ENCODE results near the gene OMD.
"Not testable (repeated sequence)": the region's sequence is repeated elsewhere in the genome, so short reads cannot be mapped to it uniquely, and the experiment has no call there.

OMD gene

DNA sequence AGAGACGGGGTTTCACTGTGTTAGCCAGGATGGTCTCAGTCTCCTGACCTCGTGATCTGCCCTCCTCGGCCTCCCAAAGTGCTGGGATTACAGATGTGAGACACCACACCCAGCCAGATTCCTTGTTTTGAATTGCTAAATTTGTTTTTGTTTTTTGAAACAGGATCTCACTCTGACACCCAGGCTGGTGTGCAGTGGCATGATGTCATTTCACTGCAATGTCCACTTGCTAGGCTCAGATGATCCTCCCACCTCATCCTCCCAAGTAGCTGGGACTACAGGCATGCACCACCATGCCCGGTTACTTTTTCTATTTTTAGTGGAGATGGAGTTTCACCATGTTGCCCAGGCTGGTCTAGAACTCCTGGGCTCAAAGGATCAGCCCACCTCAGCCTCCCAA, 13.1 kb downstream of the OMD start:
- not testable (repeated sequence) for DNase-seq (ENCODE audit: low read depth)

DNA sequence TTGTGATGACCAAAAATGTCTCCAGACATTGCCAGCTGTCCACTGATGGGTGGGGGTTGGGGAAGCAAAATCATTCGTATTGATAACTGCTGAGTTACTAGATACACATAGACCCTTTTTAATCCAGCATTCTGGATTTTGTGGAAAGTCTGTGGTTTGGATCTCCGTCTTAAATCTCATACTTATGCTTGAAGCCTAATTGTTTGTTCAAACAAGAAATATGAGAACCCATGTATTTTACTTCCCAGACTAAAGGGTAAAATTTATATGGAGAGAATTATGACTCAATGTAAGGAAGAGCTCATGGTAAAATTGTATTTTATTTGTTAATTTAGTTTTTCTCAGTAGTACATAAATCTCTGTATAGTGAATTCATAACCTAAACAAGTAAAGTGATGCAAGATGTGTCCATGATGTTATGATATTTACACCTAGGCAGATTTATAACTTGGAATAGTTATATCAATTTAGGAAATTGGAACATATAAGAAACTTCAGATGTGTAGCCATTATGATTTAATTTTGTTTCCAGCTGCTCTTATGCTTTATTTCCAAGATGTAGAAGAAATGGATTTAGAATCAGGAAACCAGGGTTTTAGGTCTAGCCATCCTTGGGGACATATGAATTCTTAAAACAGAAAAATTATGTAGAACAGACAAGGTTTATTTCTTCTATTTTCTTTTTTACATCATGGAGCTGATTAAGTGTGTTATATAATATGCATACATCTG, 15.4 kb downstream of the OMD start:
- no peak for DNase-seq (ENCODE audit: low read depth)

DNA sequence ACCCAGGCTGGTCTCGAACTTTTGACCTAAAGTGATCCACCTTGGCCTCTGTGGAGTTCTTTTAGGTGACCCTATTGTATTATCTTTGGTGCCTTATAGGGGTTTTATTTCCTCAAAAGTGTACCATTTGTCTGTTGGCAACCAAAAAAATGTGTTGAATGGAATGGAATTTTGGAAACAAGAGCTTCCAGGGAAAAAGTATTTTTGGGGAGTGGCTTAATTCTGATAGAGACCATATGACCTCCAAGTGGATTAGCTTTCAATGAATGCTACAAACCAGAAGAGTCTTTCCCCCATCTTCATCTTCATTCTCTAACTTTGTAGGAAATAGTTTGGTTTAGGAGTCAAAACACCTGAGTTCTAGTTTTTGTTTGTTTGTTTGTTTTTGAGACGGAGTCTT, 16.5 kb downstream of the OMD start:
- no peak for DNase-seq (ENCODE audit: low read depth)

DNA sequence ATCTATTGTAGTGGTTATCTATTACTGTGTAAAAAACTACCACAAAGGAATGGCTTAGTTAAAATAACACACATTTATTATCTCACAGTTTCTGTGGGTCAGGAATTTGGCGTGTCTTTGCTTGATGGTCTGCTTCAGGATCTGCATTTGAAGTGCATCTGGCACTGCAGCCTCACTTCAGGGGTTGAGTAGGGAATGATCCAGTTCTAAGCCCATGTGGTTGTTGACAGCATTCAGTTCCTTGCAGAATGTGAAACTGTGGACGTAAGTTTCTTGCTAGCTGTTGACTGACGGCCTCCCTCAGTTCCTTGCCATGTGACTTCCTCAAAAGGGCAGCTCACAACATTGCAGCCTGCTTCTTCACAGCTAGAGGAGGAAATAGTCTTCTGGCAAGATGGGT, 17.8 kb downstream of the OMD start:
- DNase-seq (ENCODE audit: low read depth), result no peak

DNA sequence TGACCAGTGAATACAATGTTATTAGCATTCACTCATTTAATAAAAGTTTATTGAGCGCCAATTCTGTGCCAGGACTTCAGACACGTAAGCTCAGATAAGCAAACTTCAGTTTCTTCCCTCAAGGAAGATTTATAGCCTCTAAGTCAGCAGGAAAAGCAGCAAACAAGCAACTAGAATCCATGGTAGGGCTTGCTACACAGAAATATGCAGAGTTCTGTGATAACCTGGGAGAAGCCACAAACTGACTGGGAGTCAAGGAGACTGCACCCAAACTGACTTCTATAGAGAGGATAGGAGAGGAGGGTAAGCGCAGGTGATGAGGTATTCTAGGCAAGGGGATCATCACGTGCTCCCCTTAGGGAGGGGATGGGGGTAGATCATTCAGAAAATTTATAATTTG, 18.5 kb downstream of the OMD start:
- DNase-seq (ENCODE audit: low read depth), result no peak

DNA sequence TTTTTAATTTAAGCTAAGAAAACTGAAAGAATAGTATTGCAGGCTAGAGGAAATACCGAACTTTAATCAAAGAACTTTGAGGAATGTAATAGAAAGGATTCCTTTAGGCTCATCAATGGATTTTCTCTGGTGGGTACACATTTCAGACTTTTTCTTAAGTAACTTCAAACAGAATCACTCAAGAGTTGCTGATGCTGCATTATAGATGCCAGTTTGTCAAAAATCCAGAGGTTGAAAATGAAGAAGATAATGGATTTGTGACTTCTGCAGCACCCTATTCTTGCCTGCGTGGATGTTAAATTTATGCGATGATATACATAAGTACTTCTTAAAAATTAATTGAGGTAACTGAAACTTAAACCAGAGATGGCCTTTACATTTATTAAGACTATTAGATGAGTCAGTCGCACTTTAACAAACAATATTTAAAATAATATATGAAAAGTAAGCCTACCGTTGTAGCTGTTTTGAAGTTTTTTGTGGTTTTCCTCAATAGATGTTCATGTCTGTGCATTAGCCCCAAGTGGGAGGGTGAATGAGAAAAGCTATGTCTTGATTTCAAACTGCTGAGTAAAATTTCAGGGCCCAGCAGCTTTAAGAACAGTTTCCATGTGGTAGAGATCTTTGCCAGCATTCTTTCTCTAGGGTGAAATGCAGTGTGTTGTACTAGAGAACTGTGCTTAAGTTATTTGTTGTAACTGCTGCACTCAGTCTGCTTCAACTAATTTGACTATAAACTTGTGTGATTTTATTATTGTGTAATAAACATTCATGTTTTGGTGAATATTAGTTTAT, 20.0 kb downstream of the OMD start, which contains the start of gene OGN:
OGN (minus strand) TSS at position 537 of the 795 bp plus-strand sequence. CDS start 1,171 bp downstream, outside the sequence.
- DNase-seq (ENCODE audit: low read depth), result peak; percentile 69

DNA sequence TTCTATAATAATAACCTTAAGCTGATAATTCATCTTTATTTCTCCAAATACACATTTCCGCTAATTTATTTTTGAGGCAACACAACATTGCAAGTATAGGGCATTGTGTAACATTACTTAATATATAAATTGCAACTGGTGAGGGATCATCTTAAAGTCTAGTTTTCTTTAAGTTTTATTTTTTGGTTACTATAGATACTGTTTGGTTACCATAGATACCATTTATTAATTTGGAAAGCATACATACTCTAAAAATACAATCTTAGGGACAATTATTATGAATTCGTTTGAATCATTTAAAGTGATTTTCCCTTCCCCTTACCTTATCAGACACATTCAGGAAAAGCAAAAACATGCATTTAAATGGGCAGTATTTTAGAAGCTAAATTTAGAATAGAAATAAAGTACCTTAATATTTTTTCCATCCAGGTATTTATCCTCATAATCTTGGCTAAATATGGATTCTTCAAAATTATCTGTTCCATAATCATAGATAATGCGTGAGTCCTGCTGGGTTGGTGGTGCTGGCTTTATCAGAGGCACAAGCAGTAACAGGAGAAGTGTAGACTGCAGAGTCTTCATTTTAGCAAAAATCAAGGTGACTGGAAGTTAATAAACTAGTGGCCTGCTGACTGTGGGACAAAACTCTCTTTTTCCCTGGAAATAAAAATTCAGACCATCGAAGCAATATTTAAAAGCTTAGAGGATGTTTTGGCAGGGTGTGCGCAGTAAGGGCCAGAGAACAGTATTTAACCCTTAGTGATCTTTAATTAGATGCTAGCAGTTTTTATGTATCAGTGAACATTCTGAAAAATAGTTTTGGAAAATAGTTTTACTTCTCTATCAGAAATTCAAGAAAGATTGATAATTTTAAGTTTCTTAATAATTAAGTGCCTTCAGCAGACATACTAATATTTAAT, 21.2 kb downstream of the OMD start:
- no peak for DNase-seq (ENCODE audit: low read depth)

DNA sequence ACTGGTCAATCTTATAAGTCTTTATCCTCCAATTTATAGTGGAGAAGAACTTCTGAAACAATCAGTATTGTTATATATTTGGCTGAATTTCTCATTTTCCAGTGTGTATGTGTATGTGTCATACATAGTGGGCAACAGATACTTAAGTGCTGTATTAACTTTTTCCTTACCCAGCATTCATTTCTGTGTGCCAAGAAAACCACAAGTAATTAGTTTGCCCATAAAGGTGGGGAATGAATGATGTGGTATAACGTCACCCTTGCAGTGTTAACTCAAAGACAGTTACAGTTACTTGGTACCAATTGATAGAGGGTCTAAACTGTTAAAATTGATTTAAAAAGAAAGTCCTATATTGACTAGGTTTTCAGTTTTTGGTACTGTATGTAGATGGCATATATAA, 21.9 kb downstream of the OMD start:
- DNase-seq (ENCODE audit: low read depth), result no peak

DNA sequence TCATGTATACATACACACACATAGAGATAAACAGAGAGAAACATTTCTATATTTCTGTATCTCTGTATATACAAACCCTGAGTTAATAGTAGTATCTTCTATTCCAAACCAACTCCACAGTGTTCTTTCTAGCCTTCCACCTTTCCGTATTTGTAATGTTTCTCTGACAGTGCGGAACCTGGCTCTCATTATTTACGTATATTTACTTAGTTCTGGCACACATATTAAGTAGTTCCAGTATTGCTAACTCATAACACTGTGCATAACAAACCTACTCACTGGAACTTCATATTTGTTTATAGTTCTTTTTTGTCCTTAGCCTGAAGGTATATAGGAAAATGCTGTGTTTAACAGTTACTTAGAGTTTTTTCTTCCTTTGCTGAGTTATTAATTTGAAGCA, 26.4 kb downstream of the OMD start:
- DNase-seq (ENCODE audit: low read depth), result no peak

DNA sequence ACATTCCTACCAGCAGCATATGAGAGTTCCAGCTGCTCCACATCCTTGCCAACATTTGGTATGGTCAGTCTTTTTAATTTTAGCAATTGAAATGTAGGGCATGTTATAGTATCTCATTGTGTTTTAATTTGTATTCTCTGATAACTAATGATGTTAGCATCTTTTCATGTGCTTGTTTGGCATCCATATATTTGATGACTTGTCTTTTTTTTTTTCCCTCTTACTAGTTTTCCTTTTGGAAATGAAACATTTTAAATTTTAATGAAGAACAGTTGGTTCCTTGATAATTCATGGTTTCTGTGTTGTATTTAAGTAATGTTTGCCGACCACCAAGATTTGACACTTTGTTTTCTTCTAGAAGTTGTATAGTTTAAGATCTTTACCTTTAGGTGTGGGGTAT, 28.7 kb downstream of the OMD start:
- DNase-seq (ENCODE audit: low read depth), result no peak

DNA sequence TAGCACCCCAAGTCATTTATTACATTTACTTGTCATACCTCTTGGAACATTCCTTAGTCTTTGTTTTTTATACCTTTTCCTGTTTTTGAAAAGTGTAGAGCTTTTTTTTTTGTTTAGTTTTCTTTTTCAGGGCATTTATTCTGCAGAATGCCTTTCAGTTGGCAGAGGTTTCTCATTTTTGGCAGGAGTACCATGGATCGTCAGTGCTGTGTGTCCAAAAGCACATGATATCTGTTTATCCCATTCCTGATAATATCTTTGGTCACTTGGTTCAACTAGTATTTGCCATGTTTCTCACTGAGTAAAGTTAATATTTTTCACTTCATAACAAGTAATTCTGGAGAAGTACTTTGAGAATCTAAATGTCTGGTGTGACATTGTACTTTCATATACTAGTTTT, 30.6 kb downstream of the OMD start:
- no peak for DNase-seq (ENCODE audit: low read depth)

DNA sequence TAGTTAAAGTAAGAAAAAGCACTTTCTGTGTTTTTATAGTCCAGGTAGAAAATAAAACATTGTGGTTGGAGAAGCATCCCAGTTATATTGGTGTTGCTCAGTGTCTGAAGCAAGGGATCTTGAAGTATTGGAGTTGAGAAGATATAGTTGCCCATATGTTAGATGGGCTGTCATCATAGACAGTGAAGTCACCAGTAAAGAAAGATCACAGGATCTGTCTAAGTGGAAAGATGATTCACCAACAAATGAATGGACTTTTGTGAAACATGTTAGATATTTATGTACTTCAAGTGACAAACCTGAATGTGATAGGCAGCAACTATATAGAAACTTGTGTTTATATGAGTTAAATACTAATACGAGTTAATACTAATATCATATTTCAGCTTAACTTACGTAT, 31.6 kb downstream of the OMD start:
- no peak for DNase-seq (ENCODE audit: low read depth)

DNA sequence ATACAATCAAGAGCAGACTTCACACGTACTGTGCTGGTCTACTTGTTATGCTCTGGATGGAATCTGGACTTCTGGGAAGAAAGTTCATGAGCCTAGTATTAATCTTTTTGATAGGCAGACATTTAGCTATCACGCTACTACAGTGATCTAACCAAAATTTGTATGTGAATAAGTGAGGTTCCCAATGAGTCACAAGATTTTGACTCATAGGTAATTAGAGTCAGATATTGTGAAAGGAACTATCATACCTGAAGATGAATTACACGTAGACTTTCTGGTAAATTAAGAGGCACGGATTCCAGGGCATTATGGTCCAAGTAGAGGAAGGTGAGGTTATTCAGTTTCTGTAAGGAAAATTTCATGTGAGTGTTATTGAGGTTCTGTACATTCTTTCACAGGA, 38.3 kb downstream of the OMD start:
- no peak for DNase-seq (ENCODE audit: low read depth)

DNA sequence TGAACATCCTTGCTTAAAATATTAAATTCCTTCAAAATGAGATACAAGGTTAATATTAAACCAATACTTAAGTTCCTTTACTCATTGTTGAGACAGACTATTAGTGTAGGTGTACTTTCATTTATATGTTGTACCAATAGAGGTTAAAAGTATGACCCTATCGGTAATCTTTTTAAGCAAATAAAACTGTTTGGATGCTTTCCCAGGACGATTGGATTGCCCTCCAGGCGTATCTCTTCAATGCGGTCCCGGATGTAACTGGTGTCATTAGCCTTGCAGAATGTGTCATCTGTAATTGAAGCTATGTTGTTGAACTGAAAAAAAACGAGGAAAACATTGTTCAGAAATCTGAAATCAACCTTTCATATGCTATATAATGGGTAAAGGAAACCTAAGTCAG, 38.8 kb downstream of the OMD start:
- DNase-seq (ENCODE audit: low read depth), result no peak

DNA sequence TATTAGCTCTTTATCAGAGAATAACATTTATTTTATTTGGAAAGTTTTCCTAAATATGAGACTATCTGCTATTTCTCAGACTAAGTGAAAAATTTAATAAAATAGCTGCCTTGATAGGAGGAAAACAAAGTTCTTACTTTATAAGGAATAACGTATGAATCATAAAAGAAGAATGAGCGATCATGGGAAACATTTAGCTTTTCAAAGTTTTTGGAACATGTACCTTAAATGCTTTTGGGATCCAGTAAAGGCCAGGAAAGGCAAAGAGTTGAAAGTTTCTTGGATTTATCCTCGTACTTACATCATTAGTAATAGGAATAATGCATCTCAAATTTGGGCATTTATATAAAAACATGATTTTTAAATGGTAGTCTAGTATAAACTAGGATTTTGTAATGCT, 39.3 kb downstream of the OMD start:
- DNase-seq (ENCODE audit: low read depth), result no peak

DNA sequence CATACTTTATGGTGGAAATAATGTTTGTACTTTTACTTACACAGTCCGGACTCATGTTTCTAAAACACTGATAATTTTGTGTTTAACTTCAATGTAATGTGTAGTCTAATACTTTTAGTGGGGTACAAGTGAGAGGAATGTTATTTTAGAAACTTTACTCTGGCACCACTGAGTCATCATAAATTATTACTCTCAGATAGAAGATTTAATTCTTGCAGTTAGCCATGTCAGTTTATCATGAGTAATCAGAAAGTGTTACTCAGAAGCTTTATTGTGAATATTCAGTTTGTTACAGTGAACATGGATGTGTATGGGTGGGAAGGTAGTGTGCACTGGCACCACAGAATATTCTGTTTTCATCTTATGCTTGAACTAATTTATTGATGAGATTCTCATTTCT, 39.9 kb downstream of the OMD start:
- DNase-seq (ENCODE audit: low read depth), result peak; percentile 13

DNA sequence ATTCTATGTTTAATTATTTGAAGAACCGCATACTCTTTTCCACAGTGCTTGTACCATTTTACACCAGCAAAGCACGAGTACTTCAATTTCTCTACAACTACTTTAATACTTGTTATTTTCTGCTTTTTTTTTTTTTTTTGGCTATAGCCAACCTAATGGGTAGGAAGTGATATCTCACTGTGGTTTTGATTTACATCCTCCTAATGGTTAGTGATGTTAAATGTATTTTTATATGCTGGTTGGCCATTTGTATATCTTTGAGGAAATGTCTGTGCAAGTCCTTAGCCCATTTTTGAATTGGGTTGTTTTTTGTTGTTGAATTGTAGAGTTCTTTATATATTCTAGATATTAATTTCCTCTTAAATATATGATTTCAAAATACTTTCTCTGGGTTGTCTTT, 42.5 kb downstream of the OMD start:
- DNase-seq (ENCODE audit: low read depth), result no peak

DNA sequence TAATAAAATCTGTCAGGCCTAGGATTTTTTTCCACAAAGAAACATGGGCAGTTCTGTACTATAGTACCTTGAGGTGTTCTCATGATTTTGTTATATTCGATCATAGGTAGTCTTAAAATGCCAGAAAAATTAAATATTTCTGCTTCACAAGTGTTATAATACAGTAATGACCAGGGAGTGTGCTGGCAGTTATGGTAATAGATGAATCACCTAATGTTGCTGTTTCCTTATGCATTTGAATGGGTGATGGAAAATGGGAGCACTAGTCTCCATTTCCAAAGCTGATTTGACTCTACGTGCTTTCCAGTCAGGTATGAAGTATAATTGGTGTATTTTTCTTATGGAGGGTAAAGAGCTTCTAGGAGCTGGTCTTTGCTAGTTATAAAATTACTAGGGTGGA, 43.7 kb downstream of the OMD start:
- DNase-seq (ENCODE audit: low read depth), result no peak

DNA sequence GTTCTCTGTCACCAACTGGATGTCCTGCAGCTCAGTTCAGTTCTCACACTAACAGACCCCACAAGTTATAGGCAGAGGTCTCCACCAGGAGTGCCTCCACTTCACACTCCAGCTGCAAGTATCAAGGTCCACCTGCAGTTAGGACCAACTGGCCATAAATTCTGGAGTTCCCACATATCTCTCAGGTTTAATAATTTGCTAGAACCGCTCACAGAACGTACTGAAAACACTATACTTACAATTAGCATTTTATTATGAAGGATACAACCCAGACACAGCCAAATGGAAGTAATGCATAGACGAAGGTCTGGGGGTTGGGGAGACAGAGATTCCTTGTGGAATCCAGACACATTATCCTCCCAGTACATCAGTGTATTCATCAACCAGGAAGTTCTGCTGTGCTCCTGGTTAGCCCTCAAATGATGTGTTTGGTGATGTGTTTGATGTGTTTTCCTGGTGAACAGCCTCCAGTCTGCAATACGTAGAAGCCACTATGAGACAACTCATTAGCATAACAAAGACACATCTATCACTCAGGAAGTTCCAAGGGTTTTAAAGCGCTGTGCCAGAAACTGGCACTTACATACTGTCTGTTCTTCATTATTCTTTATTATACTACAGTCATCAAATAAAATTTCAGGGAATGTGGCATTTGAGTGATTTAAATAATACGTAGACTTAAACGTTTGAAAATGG, 45.3 kb downstream of the OMD start:
- no peak for DNase-seq (ENCODE audit: low read depth)

DNA sequence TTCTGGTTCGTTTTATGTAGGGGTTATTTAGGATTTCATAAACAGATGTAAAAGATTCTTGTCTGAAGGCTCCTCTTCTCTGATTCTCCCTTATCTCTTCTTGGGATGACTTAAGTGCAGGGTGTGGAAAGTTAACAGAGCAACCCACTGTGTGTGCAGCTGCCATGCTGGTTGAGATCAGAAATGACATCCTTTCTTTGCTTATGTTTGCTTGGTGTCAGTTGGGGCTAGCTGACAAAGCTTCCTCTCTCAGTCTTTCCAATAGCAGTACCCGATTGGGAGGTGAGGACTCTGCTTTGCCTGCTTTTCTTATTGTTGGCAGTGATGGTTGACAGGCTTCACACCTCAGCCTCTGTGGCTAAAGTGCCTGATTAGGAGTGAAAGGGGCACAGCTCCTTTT, 46.4 kb downstream of the OMD start:
- DNase-seq (ENCODE audit: low read depth), result no peak

DNA sequence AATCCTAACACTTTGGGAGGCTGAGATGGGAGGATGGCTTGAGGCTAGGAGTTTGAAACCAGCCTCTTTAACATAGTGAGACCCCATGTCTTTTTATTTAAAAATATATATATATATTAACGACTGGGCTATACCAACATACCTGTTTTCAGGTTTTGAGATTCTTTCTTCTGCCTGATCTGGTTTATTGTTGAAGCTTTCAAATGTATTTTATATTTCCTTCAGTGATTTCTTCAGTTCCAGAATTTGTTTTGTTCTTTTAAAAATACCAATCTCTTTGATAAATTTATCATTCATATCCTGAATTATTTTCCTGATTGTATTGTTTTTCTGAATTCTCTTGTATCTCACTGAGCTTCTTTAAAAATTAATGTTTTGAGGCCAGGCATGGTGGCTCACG, 51.1 kb downstream of the OMD start:
- no peak for DNase-seq (ENCODE audit: low read depth)

DNA sequence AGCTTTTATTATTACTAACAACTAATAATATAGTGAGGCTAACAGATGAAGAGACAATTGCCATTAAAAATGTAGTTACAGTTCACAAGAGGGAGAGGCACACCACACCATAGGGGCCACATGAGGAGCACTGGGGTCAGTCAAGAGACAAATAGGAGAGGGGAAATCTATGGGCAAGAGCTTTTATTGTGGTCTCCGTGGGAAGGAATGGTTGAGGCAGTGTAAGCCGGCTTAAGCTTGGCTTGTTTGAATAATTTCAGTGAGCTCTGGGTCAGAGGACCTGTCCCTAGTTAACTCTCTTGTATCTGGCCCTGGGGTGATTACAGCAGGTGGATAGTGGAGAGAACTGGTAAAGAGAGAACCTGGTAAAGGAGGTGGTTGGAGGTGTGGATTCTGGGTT, 55.2 kb downstream of the OMD start:
- no peak for DNase-seq (ENCODE audit: low read depth)

Data from fibroblast of the conjunctiva (primary cell).